ENCODE measurements around the gene SLC15A5. TPM values are rescaled to one million over a fixed set of nuclear protein-coding genes. Genes with fewer than 3 reads are reported as not detected.

SLC15A5 gene
- total RNA-seq, 1 donor from 2014 or later, result not detected

GRCh38 chr12:16221776-16222175 lies 55.7 kb downstream of the SLC15A5 start:
- Histone ChIP-seq H2AFZ (replicated peaks) (no peak overlapping the region), H3K9ac (no peak overlapping the region), H3K27ac (no peak overlapping the region), H3K4me1 (no peaks in the 10 kb centered on the region), H3K4me3 (no peak overlapping the region), H3K79me2 (ENCODE audit: low read depth) (no peaks in the 10 kb centered on the region), H3K9me3 (ENCODE audit: low read depth) (no peaks in the 10 kb centered on the region), H4K20me1 (ENCODE audit: low read depth) (no peaks in the 10 kb centered on the region), H3K27me3 (no peaks in the 10 kb centered on the region), H3K4me2 (no peak overlapping the region), H3K36me3 (no peaks in the 10 kb centered on the region), H3F3A (ENCODE audit: low read depth) (no peaks in the 10 kb centered on the region)
- DNase-seq (ENCODE audit: low spot score), result no peak
- no peaks in the 10 kb centered on the region for H3K36me3 Mint-ChIP-seq
- H3K4me1 Mint-ChIP-seq, result no peaks in the 10 kb centered on the region
- H3K9me3 Mint-ChIP-seq, result no peaks in the 10 kb centered on the region
- no peak overlapping the region for H3K27ac Mint-ChIP-seq
- no peaks in the 10 kb centered on the region for H3K27me3 Mint-ChIP-seq (ENCODE audit: insufficient read depth, low read depth)
- TF ChIP-seq, protein P1, sequence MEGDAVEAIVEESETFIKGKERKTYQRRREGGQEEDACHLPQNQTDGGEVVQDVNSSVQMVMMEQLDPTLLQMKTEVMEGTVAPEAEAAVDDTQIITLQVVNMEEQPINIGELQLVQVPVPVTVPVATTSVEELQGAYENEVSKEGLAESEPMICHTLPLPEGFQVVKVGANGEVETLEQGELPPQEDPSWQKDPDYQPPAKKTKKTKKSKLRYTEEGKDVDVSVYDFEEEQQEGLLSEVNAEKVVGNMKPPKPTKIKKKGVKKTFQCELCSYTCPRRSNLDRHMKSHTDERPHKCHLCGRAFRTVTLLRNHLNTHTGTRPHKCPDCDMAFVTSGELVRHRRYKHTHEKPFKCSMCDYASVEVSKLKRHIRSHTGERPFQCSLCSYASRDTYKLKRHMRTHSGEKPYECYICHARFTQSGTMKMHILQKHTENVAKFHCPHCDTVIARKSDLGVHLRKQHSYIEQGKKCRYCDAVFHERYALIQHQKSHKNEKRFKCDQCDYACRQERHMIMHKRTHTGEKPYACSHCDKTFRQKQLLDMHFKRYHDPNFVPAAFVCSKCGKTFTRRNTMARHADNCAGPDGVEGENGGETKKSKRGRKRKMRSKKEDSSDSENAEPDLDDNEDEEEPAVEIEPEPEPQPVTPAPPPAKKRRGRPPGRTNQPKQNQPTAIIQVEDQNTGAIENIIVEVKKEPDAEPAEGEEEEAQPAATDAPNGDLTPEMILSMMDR (IDR thresholded peaks at IDR 0.05), result no peak
- no peak for TF ChIP-seq EZH2 (IDR thresholded peaks at IDR 0.05)
- TF ChIP-seq EZH2phosphoT487 (IDR thresholded peaks at IDR 0.05), result no peak
- H3K4me3 Mint-ChIP-seq, result no peak overlapping the region

DNA sequence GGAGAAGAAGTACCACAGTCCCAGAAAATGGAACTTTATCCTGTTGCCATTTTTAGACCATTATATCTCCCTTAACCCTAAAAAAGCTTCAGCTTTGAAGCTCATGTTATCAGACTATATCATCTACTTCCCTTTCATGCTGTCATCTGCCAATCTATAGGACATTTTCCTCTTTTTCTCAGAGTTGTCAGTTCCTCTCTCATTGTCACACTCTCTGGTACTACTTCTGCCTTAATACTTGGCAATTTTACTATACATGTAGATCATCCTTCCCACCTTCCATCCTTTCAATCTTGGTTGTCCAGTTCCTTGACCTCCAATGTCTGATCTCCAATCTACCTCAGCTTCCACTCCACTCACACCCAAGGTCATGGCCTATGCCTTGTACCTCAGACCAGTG lies 57.4 kb downstream of the SLC15A5 start:
- DNase-seq (ENCODE audit: low spot score), result no peak
- Histone ChIP-seq H3K9me3 (ENCODE audit: low read depth) (no peaks in the 10 kb centered on the region), H3K4me2 (no peak overlapping the region), H2AFZ (replicated peaks) (no peak overlapping the region), H3F3A (ENCODE audit: low read depth) (no peaks in the 10 kb centered on the region), H4K20me1 (ENCODE audit: low read depth) (no peaks in the 10 kb centered on the region), H3K36me3 (no peaks in the 10 kb centered on the region), H3K27ac (no peak overlapping the region), H3K9ac (no peak overlapping the region), H3K79me2 (ENCODE audit: low read depth) (no peaks in the 10 kb centered on the region), H3K4me1 (no peaks in the 10 kb centered on the region), H3K27me3 (no peaks in the 10 kb centered on the region), H3K4me3 (no peak overlapping the region)
- Mint-ChIP-seq H3K36me3 (no peaks in the 10 kb centered on the region), H3K4me1 (no peaks in the 10 kb centered on the region), H3K4me3 (no peak overlapping the region), H3K27ac (no peak overlapping the region), H3K27me3 (ENCODE audit: insufficient read depth, low read depth) (no peaks in the 10 kb centered on the region), H3K9me3 (no peaks in the 10 kb centered on the region)
- TF ChIP-seq EZH2phosphoT487 (IDR thresholded peaks at IDR 0.05) (no peak), EZH2 (IDR thresholded peaks at IDR 0.05) (no peak)
- TF ChIP-seq, protein P1 (IDR thresholded peaks at IDR 0.05), result no peak

- no peaks in the 10 kb centered on the region for H3K27me3 ChIP-seq
- Mint-ChIP-seq H3K4me3 (no peak overlapping the region), H3K27ac (no peak overlapping the region), H3K36me3 (no peaks in the 10 kb centered on the region), H3K9me3 (no peaks in the 10 kb centered on the region), H3K4me1 (no peaks in the 10 kb centered on the region), H3K27me3 (ENCODE audit: insufficient read depth, low read depth) (no peaks in the 10 kb centered on the region)
- TF ChIP-seq EZH2 (IDR thresholded peaks at IDR 0.05) (no peak), EZH2phosphoT487 (IDR thresholded peaks at IDR 0.05) (no peak)
- TF ChIP-seq, protein P1 (IDR thresholded peaks at IDR 0.05), result no peak
- no peaks in the 10 kb centered on the region for H3K4me1 ChIP-seq
- H3K9me3 ChIP-seq (ENCODE audit: low read depth), result no peaks in the 10 kb centered on the region
- H3K79me2 ChIP-seq (ENCODE audit: low read depth), result no peaks in the 10 kb centered on the region
- H3K4me3 ChIP-seq, result no peak overlapping the region
- no peak overlapping the region for H3K27ac ChIP-seq
- no peak overlapping the region for H2AFZ ChIP-seq (replicated peaks)
- no peak overlapping the region for H3K9ac ChIP-seq
- no peaks in the 10 kb centered on the region for H4K20me1 ChIP-seq (ENCODE audit: low read depth)
- DNase-seq (ENCODE audit: low spot score), result no peak
- no peaks in the 10 kb centered on the region for H3K36me3 ChIP-seq
- no peak overlapping the region for H3K4me2 ChIP-seq
- no peaks in the 10 kb centered on the region for H3F3A ChIP-seq (ENCODE audit: low read depth)
These were observed 58.3 kb downstream of the SLC15A5 start for GRCh38 chr12:16218934-16219751.

All from neural progenitor cell (in vitro differentiated cells).